HFFc6 (cell line): Measurements from ENCODE around the gene KASH5. TPM values are rescaled to one million over a fixed set of nuclear protein-coding genes. Genes with fewer than 3 reads are reported as not detected.

Experiments used
- DNase-seq: peaks from one replicate; pipeline ENCODE4 v3.0.0-alpha.2; 2018
- H3K27ac Mint-ChIP-seq: 2 replicates; pipeline ENCODE4 v1.8.0; 2020; ENCODE audit warnings: mild to moderate bottlenecking, mixed read lengths
- H3K27me3 Mint-ChIP-seq: 2 replicates; pipeline ENCODE4 v1.8.0; 2021; ENCODE audit warnings: mild to moderate bottlenecking, moderate library complexity, mixed read lengths; ENCODE audit not compliant: insufficient read depth
- H3K36me3 Mint-ChIP-seq: 2 replicates; pipeline ENCODE4 v1.8.0; 2021; ENCODE audit warnings: low read depth, mixed read lengths
- H3K4me1 Mint-ChIP-seq: 2 replicates; pipeline ENCODE4 v1.8.0; 2020; ENCODE audit warnings: low read depth, mixed read lengths
- H3K4me3 Mint-ChIP-seq: 2 replicates; pipeline ENCODE4 v1.8.0; 2020; ENCODE audit warnings: mild to moderate bottlenecking, moderate library complexity, mixed read lengths
- H3K9me3 Mint-ChIP-seq: 2 replicates; pipeline ENCODE4 v1.8.0; 2020; ENCODE audit warnings: mild to moderate bottlenecking, mixed read lengths
- CTCF ChIP-seq: fragments of 200-600 bp; sonication (generic); IDR thresholded peaks from 2 replicates; pipeline ENCODE4 v1.5.0; 2021; ENCODE audit warnings: antibody characterized with exemption, mild to moderate bottlenecking
- total RNA-seq, 6 experiments: library from RNA; stranded (reverse); fragmentation: NEBNext Ultra II Directional; extraction: Animal tissue kit (Norgen Biotek cat#: 25700); gene quantifications; 2 replicates in 1 of 6; 3 replicates in 5 of 6; pipeline ENCODE4 v1.2.3, GENCODE V29; 2021

KASH5 gene
- total RNA-seq, 6 experiments from 2014 or later = not detected

- no peak overlapping the region for H3K4me3 Mint-ChIP-seq
- H3K4me1 Mint-ChIP-seq = peaks cover 6% of the 10 kb centered on the region
- no peaks in the 10 kb centered on the region for H3K9me3 Mint-ChIP-seq
- peaks cover 20% of the 10 kb centered on the region for H3K27me3 Mint-ChIP-seq
- H3K36me3 Mint-ChIP-seq = no peaks in the 10 kb centered on the region
- no peak for TF ChIP-seq CTCF
- no peak overlapping the region for H3K27ac Mint-ChIP-seq
- no peak for DNase-seq
Observed at GRCh38 chr19:49395581-49396407, 7.7 kb downstream of the KASH5 start.

- Mint-ChIP-seq H3K4me1 (peaks cover 3% of the 10 kb centered on the region), H3K9me3 (no peaks in the 10 kb centered on the region), H3K4me3 (no peak overlapping the region), H3K27ac (no peak overlapping the region), H3K27me3 (peaks cover 24% of the 10 kb centered on the region), H3K36me3 (no peaks in the 10 kb centered on the region)
- TF ChIP-seq CTCF = no peak
- DNase-seq = no peak
Observed at GRCh38 chr19:49396738-49397505, 8.9 kb downstream of the KASH5 start.

DNA sequence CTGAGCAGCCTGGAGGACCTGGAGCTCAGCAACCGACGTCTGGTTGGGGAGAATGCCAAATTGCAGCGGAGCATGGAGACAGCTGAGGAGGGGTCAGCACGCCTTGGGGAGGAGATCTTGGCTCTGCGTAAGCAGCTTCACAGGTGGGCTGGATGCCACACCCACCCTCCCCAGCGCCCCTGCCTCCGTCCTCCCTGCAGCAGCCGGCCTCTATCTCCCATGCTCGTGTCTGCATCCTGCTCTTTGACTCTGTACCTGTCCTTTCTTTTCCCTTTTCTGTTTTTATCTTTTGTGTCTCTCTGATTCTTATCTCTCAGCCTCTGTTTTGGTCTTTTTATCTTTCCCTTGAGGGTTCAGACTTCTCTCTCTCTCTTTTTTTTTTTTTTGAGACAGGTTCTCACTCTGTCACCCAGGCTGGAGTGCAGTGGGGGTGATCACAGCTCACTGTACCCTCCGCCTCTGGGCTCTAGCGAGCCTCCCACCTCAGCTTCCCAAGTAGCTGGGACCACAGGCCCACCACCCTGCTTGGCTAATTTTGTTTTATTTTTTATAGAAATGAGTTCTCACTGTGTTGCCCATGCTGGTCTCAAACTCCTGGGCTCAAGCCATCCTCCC, 10.1 kb downstream of the KASH5 start:
- Mint-ChIP-seq H3K27me3 (peaks cover 26% of the 10 kb centered on the region), H3K27ac (no peak overlapping the region), H3K4me3 (no peak overlapping the region), H3K4me1 (no peaks in the 10 kb centered on the region), H3K9me3 (no peaks in the 10 kb centered on the region), H3K36me3 (no peaks in the 10 kb centered on the region)
- TF ChIP-seq CTCF = no peak
- no peak for DNase-seq

DNA sequence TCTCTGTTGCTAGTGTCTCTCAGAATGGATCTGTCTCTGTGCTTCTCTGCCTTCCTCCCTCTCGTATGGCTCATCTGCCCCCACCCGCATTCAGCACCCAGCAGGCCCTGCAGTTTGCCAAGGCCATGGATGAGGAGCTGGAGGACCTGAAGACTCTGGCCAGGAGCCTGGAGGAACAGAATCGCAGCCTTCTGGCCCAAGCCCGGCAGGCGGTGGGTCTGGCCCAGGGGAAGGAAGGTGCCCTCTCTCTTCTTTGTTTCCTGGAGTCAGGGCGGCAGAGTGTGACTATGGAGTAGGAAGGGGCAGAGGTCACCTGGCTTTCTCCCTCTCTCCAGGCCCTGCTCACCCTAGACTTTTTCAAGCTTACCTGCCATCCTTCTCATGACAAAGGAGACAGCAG, 10.9 kb downstream of the KASH5 start:
- Mint-ChIP-seq H3K36me3 (no peaks in the 10 kb centered on the region), H3K27me3 (peaks cover 28% of the 10 kb centered on the region), H3K4me1 (no peaks in the 10 kb centered on the region), H3K9me3 (no peaks in the 10 kb centered on the region), H3K27ac (no peak overlapping the region), H3K4me3 (no peak overlapping the region)
- no peak for DNase-seq
- no peak for TF ChIP-seq CTCF

GRCh38 chr19:49400029-49400428, 12.0 kb downstream of the KASH5 start:
- no peak overlapping the region for H3K4me3 Mint-ChIP-seq
- H3K4me1 Mint-ChIP-seq = no peaks in the 10 kb centered on the region
- no peaks in the 10 kb centered on the region for H3K36me3 Mint-ChIP-seq
- no peak for TF ChIP-seq CTCF
- H3K27ac Mint-ChIP-seq = no peak overlapping the region
- H3K9me3 Mint-ChIP-seq = no peaks in the 10 kb centered on the region
- DNase-seq = no peak
- peaks cover 29% of the 10 kb centered on the region for H3K27me3 Mint-ChIP-seq
